ENCODE results near the gene ATP6V1B1. TPM values are rescaled to one million over a fixed set of nuclear protein-coding genes. Genes with fewer than 3 reads are reported as not detected.

ATP6V1B1 gene
- total RNA-seq, 2 donors from 2014 or later: 0.11 TPM; not detected in 1

DNA sequence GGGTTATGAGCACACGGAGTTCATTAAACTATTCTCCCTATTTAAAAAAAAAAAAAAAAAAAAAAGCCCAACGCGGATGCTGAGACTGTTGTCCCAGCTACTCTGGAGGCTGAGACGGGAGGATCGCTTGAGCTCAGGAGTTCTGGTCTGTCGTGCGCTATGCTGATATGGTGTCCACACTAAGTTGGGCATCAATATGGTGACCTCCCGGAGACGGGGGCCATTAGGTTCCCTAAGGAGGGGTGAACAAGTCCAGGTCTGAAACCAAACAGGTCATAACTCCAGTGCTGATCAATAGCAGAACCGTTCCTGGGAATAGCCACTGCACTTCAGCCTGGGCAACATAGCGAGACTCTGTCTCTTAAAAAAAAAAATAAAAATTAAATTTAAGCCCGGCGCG is 29.8 kb downstream of the ATP6V1B1 start:
- H3K9me3 Mint-ChIP-seq: no peaks in the 10 kb centered on the region
- peak in 1 of 2 donors; percentile 1 for DNase-seq (ENCODE audit: low spot score in 2 of 2)
- no peak overlapping the region for H3K27ac Mint-ChIP-seq
- no peak for ATAC-seq
- no peaks in the 10 kb centered on the region for H3K36me3 Mint-ChIP-seq

DNA sequence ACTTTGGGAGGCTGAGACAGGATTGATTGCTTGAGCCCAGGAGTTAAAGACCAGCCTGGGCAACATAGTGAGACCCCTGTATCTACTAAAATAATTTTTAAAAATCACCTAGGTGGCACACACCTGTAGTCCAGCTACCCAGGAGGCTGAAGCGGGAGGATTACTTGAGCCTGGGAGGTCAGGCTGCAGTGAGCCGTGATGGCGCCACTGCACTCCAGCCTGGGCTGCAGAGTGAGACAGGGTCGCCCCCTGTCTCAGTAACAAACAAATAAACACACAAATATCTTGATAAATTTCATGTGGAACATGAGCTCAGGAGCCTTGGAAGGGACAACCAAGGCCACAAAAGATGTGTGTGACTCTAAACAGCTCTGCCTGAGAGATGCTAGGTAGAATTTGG is 31.0 kb downstream of the ATP6V1B1 start:
- Mint-ChIP-seq H3K9me3 (no peaks in the 10 kb centered on the region), H3K36me3 (no peaks in the 10 kb centered on the region), H3K27ac (no peak overlapping the region)
- no peak for ATAC-seq
- DNase-seq (ENCODE audit: low spot score in 2 of 2): peak in 1 of 2 donors; percentile 1

DNA sequence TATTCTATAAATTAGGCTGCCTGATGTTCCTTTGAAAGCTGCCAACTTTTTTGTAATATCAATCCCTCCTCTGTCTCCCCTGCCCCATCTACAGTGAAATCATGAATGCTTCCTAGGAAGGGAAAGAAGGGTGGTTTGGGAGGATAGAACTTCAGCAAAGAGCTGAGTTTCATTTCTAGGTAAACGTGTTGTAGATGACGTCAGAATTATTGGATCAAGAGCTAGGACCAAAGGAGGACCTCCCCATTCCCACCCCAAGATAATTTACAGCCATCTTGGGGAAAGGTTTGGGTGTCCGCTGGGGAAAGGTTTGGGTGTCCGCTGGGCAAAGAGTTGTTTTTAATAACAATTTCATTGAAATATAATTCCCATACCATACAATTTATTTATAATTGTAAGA is 31.5 kb downstream of the ATP6V1B1 start:
- Mint-ChIP-seq H3K36me3 (no peaks in the 10 kb centered on the region), H3K9me3 (no peaks in the 10 kb centered on the region), H3K27ac (no peak overlapping the region)
- no peak for DNase-seq (ENCODE audit: low spot score in 2 of 2)
- ATAC-seq: no peak

DNA sequence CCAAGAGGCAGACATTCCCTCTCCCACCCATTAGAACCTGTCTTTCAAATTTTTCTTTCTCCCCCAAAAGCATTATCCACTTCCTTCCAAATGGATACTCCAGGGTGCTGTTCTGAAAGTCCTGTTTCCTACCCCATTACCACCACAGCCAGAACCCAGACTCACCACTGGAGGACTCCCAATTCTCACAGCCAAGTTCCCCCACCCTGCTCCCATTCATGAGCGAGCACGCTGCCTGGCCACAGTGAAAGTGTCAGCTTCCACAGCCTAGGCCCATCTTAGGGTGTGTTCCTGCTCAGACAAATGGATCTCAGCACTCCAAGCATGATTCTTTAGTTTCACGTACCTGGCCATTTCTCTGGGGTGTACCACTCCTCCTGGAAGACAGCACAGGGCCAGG is 38.9 kb downstream of the ATP6V1B1 start:
- DNase-seq (ENCODE audit: low spot score in 2 of 2): peak in 1 of 2 donors; percentile 2
- ATAC-seq: no peak
- Mint-ChIP-seq H3K27ac (no peak overlapping the region), H3K36me3 (no peaks in the 10 kb centered on the region), H3K9me3 (no peaks in the 10 kb centered on the region)

DNA sequence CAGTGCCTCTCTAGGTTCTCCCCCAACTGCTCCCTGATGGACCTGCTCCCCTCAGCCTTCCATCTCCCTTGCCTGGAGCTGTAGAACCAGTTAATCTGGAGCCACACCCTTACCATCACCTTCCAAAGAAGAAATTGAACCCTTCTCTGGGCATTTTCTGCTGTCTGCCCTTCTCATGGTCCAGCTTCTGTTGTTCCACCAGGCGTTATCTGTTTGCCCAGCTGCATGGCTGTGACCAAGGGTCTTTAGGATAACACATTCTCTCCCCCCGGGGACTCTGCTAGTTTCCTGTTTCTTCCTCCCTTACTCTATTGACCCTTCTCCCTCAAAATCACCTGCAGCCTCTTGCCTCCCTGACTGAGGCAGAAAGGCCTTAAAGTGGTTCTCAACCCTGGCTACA is 39.5 kb downstream of the ATP6V1B1 start:
- Mint-ChIP-seq H3K9me3 (no peaks in the 10 kb centered on the region), H3K27ac (peak overlapping the region in 1 of 2 donors; percentile 46), H3K36me3 (no peaks in the 10 kb centered on the region)
- ATAC-seq (no peak), DNase-seq (ENCODE audit: low spot score in 2 of 2) (no peak)

DNA sequence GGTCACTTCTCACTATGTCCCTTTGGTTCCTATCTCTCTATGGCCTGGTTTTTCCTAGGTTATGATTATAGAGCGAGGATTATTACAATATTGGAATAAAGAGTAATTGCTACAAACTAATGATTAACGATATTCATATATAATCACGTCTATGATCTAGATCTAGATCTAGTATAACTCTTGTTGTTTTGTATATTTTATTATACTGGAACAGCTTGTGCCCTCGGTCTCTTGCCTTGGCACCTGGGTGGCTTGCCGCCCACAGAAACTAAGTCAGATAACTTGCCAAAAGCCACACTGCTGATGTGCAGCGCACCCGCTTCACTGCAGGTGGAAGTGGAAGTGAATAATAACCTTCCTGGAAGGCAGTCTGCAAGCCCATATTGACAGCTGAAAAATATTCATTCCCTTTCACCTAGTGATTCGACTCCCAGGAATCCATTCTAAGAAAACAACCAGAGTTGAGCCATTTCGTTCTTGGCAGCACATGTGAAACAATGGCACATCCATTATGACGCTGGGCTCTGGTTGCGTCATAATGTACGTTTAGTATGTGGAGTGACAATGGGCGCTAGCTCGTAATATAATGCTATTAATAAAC is 42.0 kb downstream of the ATP6V1B1 start:
- peak in 1 of 2 donors; percentile 61 for DNase-seq (ENCODE audit: low spot score in 2 of 2)
- ATAC-seq: peak; percentile 49 to 57
- Mint-ChIP-seq H3K27ac (peak overlapping the region in 1 of 2 donors; percentile 86), H3K9me3 (no peaks in the 10 kb centered on the region), H3K36me3 (no peaks in the 10 kb centered on the region)

DNA sequence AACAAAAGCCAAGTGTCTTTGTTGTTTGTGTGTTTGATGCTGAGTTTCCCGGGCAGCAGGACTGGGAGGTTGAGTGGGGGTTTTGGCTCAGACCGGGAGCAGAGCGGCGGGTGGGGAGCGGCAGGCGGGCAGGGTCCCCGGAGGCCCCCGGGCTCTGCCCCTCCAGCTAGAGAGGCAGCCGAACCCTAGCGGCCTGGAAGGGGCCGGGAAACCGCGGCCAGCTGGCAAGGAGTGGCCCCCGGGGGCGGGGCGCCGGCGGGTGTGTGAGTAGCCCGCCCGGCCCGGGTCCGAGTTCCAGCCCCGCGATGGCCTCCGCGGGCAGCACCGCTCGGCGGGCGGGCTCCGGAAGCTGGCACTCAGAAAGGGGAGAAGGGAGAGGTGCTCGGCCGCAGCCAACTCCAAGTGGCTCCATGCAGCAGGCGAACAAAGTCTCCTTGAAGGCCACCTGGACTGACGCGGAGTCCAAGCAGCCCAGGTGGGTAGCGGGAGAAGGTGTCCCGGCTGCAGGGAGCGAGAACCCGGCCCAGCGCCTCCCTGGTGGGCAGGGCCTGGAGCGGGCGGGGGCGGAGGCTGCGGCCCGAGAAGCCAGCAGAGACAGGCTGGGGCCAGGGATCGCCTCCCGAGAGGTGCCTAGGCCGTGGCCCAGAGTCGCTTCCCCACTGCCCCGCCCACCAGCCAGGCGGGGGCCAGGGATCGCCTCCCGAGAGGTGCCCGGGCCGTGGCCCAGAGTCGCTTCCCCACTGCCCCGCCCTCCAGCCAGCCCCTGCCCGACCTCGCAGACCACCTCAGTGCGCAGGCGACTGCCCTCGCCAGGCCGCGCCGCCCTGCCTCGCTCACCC is 42.9 kb downstream of the ATP6V1B1 start, which contains the start of gene ANKRD53:
Gene ANKRD53, plus strand, starts transcription at position 290 of the 839 bp plus-strand sequence. Its CDS starts 16 bp downstream, at position 306.
- ATAC-seq: peak; percentile 39 to 52
- DNase-seq (ENCODE audit: low spot score in 2 of 2): peak; percentile 34 to 60
- H3K27ac Mint-ChIP-seq: peak within 1 kb of the TSS; percentile 86 to 87

DNA sequence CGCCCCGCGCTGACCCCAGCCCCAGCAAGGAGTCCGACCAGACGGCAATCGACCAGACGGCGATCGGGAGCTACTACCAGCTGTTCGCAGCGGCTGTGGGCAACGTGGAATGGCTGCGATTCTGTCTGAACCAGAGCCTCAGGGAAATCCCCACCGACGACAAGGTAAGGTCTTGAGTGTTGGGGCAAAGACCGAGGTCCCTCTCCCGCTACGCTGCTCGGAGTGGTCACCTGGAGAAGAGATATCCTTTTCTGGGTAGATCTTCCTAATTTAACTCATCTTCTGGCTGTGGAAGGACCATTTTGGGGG is 43.4 kb downstream of the ATP6V1B1 start:
- H3K27ac Mint-ChIP-seq: no peak overlapping the region
- no peaks in the 10 kb centered on the region for H3K36me3 Mint-ChIP-seq
- DNase-seq (ENCODE audit: low spot score in 2 of 2) (no peak), ATAC-seq (no peak)
- no peaks in the 10 kb centered on the region for H3K9me3 Mint-ChIP-seq

More for the DNA sequence above, 42.9 kb downstream of the ATP6V1B1 start, which contains the start of gene ANKRD53:
- Mint-ChIP-seq H3K9me3 (no peaks in the 10 kb centered on the region), H3K36me3 (no peaks in the 10 kb centered on the region)

DNA sequence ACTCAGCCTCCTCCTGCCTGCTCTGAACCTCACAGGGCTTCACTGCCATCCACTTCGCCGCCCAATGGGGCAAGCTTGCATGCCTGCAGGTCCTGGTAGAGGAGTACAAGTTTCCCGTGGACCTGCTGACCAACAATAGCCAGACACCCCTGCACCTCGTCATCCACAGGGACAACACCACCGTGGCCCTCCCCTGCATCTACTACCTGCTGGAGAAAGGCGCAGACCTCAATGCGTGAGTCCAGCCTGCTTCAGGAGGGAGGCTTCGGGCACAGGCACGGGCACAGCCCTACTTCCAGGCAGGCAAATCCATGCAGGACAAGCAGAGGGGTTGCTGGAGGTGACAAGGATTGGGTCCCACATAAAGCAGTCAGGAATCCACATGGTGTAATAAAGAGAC is 43.9 kb downstream of the ATP6V1B1 start:
- no peaks in the 10 kb centered on the region for H3K36me3 Mint-ChIP-seq
- peak overlapping the region in 1 of 2 donors; percentile 44 for H3K27ac Mint-ChIP-seq
- ATAC-seq (no peak), DNase-seq (ENCODE audit: low spot score in 2 of 2) (peak in 1 of 2 donors; percentile 56)
- H3K9me3 Mint-ChIP-seq: no peaks in the 10 kb centered on the region

DNA sequence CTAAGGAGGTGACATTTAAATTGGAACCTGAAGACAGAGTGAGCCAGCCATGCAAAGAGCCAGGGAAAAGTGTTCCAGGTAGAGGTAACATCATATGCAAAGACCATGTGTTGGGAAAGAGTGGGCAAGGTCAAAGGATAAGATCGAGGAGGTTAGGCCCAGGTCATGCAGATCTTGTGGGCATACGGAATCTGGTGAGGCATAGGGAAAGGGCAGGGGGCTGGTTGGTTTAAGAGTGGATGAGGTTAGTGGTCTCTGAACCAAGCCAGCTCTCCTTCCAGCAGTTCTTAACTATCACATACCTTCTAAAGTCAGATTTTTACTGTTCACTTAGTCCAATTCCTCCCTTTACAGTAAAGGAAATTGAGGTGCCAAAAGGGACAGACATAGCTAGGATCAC is 45.7 kb downstream of the ATP6V1B1 start:
- Mint-ChIP-seq H3K36me3 (peaks cover 0 to 9% of the 10 kb centered on the region in 2 donors), H3K9me3 (no peaks in the 10 kb centered on the region), H3K27ac (no peak overlapping the region)
- ATAC-seq (no peak), DNase-seq (ENCODE audit: low spot score in 2 of 2) (peak in 1 of 2 donors; percentile 1)

DNA sequence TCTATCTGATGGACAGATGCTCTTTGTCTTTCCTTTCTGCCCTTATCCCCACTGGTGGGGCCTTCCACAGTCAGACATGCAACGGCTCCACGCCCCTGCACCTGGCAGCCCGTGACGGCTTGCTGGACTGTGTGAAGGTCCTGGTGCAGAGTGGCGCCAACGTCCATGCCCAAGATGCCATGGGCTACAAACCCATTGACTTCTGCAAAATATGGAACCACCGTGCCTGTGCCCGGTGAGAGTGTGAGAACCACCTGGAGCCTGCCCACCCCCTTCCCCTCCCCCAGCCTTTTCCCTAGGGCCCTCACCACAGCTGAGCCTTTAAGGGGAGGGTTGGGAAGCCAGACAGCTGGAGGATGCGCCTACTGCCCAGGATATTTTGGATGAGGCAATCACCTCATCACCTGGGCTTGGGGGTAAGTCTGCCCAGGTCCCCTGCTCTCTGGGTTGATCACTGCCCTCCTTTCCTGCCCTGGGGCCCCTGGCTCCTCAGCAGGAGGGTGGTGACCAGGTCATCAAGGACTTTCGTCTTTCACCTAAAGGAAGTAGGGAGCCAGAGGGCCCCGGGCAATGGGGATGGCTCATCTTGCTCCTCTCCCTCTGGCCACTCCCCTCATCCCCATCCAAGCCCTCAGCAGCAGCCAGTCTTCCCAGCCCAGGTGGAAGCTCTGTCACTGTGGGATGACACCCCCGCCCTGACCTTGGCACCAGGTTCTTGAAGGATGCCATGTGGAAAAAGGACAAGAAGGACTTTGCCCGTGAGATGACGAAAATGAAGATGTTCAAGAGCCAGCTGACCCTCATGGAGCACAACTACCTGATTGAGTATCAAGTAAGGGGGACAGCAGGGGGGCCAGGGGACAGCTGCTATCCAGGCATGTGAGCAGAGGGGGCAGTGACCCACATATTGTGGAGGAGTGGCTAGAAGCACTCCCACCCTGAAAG is 46.4 kb downstream of the ATP6V1B1 start:
- DNase-seq (ENCODE audit: low spot score in 2 of 2) (peak in 1 of 2 donors; percentile 47), ATAC-seq (no peak)
- H3K27ac Mint-ChIP-seq: no peak overlapping the region
- peaks cover 0 to 13% of the 10 kb centered on the region in 2 donors for H3K36me3 Mint-ChIP-seq
- H3K9me3 Mint-ChIP-seq: no peaks in the 10 kb centered on the region

DNA sequence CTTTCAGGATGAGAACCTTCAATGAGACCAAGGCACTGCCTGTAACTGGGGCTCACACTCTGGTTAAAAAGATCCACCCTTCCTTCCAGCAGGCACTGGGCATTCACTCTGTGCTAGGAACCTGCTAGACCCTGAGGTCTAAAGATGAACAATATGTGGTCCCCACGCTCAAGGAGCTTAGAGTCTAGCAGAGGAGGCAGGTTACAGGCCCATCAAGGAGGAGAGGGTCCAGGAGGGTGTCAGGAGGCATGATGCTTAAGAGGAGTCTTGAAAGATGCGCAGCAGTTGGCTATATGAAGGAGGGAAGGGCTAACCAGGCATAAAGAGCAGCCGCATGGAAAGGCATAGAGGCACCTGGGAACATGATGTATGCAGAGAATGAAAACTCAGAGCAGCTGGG is 47.3 kb downstream of the ATP6V1B1 start:
- H3K27ac Mint-ChIP-seq: no peak overlapping the region
- H3K36me3 Mint-ChIP-seq: peaks cover 0 to 13% of the 10 kb centered on the region in 2 donors
- peak in 1 of 2 donors; percentile 20 for DNase-seq (ENCODE audit: low spot score in 2 of 2)
- no peak for ATAC-seq
- no peaks in the 10 kb centered on the region for H3K9me3 Mint-ChIP-seq

DNA sequence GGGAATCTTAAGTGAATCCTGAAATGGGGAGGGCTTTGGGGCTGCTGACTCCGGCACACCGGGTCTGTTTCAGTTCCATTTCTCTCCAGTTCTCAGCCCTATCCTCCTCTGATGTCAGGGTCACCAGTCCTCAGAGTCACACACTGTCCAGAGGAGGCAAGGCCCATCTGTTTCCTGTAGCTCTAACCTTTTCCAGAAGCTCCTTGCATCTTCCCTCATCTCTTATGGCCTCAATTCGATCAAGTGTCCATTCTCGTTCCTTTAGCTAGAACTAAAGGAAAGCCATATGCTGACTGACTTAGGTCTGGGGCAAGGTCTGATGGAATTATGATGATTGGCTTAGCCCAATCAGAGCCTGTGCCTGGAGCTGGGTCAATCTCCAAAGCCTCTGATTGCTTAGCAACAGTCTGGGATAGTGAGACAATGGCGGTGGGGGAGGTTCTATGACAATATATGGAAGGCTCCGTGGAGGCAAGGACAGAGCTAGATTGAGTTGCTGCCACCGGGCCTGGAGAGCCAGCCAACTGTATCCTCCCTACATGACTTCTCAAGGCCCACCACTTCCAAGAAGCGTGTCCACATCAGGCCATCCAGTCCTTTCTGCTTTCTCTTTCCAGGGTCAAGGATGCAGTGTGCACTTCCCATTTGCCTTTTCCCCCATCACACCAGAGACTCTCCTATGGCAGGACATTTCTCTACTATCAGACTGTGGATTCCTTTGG is 48.0 kb downstream of the ATP6V1B1 start:
- Mint-ChIP-seq H3K36me3 (peaks cover 0 to 18% of the 10 kb centered on the region in 2 donors), H3K9me3 (no peaks in the 10 kb centered on the region), H3K27ac (no peak overlapping the region)
- ATAC-seq (no peak), DNase-seq (ENCODE audit: low spot score in 2 of 2) (peak in 1 of 2 donors; percentile 40)

DNA sequence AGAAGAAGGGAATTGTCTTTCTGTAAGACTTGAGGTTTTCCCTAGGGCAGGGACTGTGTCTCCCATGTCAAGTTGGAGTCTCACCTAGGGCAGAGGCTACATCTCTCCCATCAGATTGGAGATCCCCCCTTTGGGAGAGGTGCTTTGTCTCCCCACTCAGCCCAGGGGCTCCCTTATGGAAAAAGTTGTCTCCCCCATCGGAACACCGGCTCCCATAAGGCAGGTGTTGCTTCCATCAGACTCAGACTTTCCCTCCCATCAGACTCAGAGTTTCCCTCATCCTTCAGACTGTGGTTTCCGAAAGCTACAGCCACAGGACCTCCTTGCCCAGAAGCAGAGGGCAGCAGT is 48.5 kb downstream of the ATP6V1B1 start:
- ATAC-seq (no peak), DNase-seq (ENCODE audit: low spot score in 2 of 2) (peak in 1 of 2 donors; percentile 28)
- H3K36me3 Mint-ChIP-seq: peaks cover 0 to 20% of the 10 kb centered on the region in 2 donors
- H3K9me3 Mint-ChIP-seq: no peaks in the 10 kb centered on the region
- H3K27ac Mint-ChIP-seq: no peak overlapping the region

DNA sequence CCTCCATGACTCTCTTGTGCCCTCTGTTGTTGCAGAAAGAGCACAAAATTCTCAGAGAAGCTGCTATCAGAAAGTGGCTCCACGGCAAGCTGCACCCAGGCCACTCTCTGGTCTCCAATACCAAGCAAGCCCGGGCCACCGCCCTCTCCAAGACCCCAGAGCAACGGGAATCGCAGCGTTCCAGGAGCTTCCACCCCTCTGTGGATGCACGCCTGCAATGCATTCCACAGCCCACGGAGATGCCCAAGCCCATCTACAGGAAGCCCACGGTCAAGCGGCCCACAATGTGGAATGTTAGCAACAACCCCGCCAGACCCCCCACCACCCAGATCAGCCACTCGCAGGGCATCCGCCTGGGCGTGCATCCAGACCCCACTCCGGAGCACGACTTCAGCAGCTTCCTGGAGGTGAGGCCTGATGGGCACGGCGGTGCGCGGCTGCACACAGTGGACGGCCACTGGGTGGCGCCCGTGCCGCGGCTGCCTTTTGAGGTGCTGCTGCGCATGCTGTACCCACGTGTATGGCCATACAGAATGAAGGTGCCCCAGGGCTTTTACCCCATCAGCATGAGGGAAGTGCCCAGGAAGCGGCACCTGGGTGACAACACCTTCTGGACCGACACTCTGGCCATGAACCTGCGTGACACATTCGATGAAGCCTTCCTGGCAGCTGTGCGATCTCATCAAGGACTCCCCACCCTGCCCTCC is 49.0 kb downstream of the ATP6V1B1 start:
- ATAC-seq (peak; percentile 97 to 100), DNase-seq (ENCODE audit: low spot score in 2 of 2) (peak; percentile 86 to 91)
- Mint-ChIP-seq H3K36me3 (peaks cover 0 to 20% of the 10 kb centered on the region in 2 donors), H3K9me3 (no peaks in the 10 kb centered on the region), H3K27ac (no peak overlapping the region)

DNA sequence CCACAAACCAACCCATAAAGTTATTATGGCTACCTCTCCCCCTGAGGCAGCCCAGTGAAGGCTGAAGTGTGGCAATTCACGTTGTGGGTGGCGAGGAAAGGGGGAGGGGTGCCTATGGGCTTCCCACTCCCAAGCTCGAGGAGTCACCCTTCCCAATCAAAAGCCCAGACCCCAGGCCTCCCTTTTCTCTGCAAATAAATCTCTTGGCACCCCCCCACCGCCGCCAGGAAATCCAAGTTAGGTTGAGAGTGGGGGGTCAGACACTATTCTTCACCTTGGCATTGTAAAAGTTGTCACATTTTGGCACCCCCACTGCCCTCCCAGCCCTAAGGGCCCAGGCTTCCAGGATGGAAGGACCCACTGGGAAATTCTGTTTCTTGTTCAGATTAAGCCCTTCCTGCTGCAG is 49.6 kb downstream of the ATP6V1B1 start:
- H3K27ac Mint-ChIP-seq: peak overlapping the region in 1 of 2 donors; percentile 1
- no peak for DNase-seq (ENCODE audit: low spot score in 2 of 2)

More for the DNA sequence above, 49.6 kb downstream of the ATP6V1B1 start:
- ATAC-seq: no peak
- Mint-ChIP-seq H3K9me3 (no peaks in the 10 kb centered on the region), H3K36me3 (peaks cover 0 to 20% of the 10 kb centered on the region in 2 donors)

All from activated naive CD4-positive, alpha-beta T cell treated with anti-CD3 and anti-CD28 coated beads, Interleukin-2, amount 50 U/mL, for 72 hours (primary cell).